ENCODE data around the gene GAB2. TPM values are rescaled to one million over a fixed set of nuclear protein-coding genes. Genes with fewer than 3 reads are reported as not detected.

The GAB2 gene
- total and polyA plus RNA-seq, 2 of the 4 experiments (the other 2 are of a cell fraction) = 3.3 to 5.9 TPM

DNA sequence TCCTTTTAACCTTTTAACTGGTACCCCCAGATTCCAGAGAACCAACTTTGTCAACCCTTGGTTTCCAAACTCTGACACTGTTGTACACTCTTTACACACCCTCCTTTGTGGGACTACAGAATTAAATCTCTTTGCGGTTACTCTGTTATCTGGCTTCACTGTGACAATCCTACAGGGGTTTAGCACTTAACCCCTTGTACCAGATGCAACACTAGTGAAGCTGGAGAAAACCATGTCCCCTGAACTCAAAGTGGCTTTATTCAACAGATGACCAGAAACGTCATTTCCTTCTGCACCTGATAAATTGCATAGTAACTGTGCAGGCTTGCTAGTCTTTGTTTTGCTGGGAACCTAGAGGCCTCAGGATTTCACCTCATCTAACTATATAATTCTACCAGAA lies 5.6 kb upstream of the GAB2 start:
- H3K4ac ChIP-seq (ENCODE audit: low read depth, low read length) = no peak overlapping the region
- H3K27me3 ChIP-seq (ENCODE audit: control insufficient read depth, insufficient read depth, low read length) = no peaks in the 10 kb centered on the region
- H3K9me1 ChIP-seq (ENCODE audit: insufficient read depth, low read length) = peaks cover 11% of the 10 kb centered on the region
- no peak overlapping the region for H3K14ac ChIP-seq (replicated peaks; ENCODE audit: low read depth, low read length)
- intact Hi-C loops (cut with micrococcal nuclease) (no loop called here), in situ Hi-C loops (cut with MboI; ENCODE audit: low sequenced_read_pairs) (no loop called here), dilution Hi-C loops (cut with HindIII; ENCODE audit: low sequenced_read_pairs, unreplicated experiment) (no loop called here)
- H3K9me3 ChIP-seq (ENCODE audit: control insufficient read depth, insufficient read depth, low read length) = no peaks in the 10 kb centered on the region
- no peak overlapping the region for H2BK15ac ChIP-seq (ENCODE audit: low read depth, low read length)
- H4K20me1 ChIP-seq (ENCODE audit: insufficient read depth, low read length) = no peaks in the 10 kb centered on the region
- H3K27ac ChIP-seq (ENCODE audit: insufficient read depth, low read length) = no peak overlapping the region
- TF ChIP-seq RAD21 (IDR thresholded peaks at IDR 0.05; ENCODE audit: low read length) = no peak
- TF ChIP-seq MAZ (IDR thresholded peaks at IDR 0.05; ENCODE audit: borderline replicate concordance, low read depth, low read length) = no peak
- no peak for TF ChIP-seq CEBPB (IDR thresholded peaks at IDR 0.05; ENCODE audit: low read depth, low read length)
- TF ChIP-seq POLR2A (IDR thresholded peaks at IDR 0.05; ENCODE audit: low read depth, low read length) = no peak
- no peak for TF ChIP-seq MAFK (IDR thresholded peaks at IDR 0.05; ENCODE audit: low read depth, low read length)
- no peak for TF ChIP-seq NFE2L2 (IDR thresholded peaks at IDR 0.05; ENCODE audit: low read depth, low read length)
- no peak for TF ChIP-seq BHLHE40 (IDR thresholded peaks at IDR 0.05; ENCODE audit: low read depth, low read length)
- TF ChIP-seq MXI1 (IDR thresholded peaks at IDR 0.05; ENCODE audit: borderline replicate concordance, low read depth, low read length) = no peak
- TF ChIP-seq FOS (IDR thresholded peaks at IDR 0.05; ENCODE audit: low read depth, low read length) = no peak
- no peak overlapping the region for H4K91ac ChIP-seq (ENCODE audit: insufficient read depth, low read depth, low read length)
- H2BK5ac ChIP-seq (ENCODE audit: low read depth, low read length, poor library complexity, severe bottlenecking) = no peak overlapping the region
- no peak overlapping the region for H3K4me2 ChIP-seq (ENCODE audit: low read depth, low read length)
- no peak overlapping the region for H4K8ac ChIP-seq (ENCODE audit: low read depth in 2 of 2, low read length in 2 of 2)
- no peak for DNase-seq
- H3K79me1 ChIP-seq (ENCODE audit: low read depth in 1 of 2, low read length in 2 of 2) = peaks cover 0 to 4% of the 10 kb centered on the region in 2 experiments; a peak in 1 of 4 replicates
- H3K4me1 ChIP-seq (ENCODE audit: control insufficient read depth, insufficient read depth, low read length) = peaks cover 23% of the 10 kb centered on the region
- BruUV-seq (replicated peaks) = no TSS peak
- no peak overlapping the region for H3K18ac ChIP-seq (ENCODE audit: low read depth, low read length)
- no peak overlapping the region for H3K4me3 ChIP-seq (ENCODE audit: insufficient read depth, low read depth, low read length)
- no peak overlapping the region for H3K9ac ChIP-seq (ENCODE audit: low read depth, low read length)
- no peak overlapping the region for H2BK120ac ChIP-seq (ENCODE audit: low read depth, low read length)
- H2BK20ac ChIP-seq (ENCODE audit: low read depth, low read length) = no peak overlapping the region
- CTCF ChIA-PET = interaction anchor here (0.6 kb wide), 1 partner anchor 40 kb away, joined by 3 read pairs; no protein-coding TSS in a partner anchor
- POLR2A ChIA-PET (ENCODE audit: unreplicated experiment) = no interaction called here
- no peak overlapping the region for H2AFZ ChIP-seq (replicated peaks; ENCODE audit: low read length, poor library complexity)
- no peak overlapping the region for H2AK5ac ChIP-seq (ENCODE audit: low read depth, low read length)
- no peaks in the 10 kb centered on the region for H3K36me3 ChIP-seq (ENCODE audit: control insufficient read depth, insufficient read depth, low read length)
- H4K5ac ChIP-seq (ENCODE audit: low read depth, low read length) = no peak overlapping the region
- WGBS, 2 experiments (ENCODE audit: extremely low coverage in 2 of 2, insufficient read length in 1 of 2) = no CpG with 5 or more reads among the region's 2 CpGs
- H3K56ac ChIP-seq (ENCODE audit: extremely low read depth, insufficient read depth, low read length) = no peak overlapping the region
- ATAC-seq (ENCODE audit: low read depth) = no peak
- H2AK9ac ChIP-seq (replicated peaks; ENCODE audit: low read depth, low read length, poor library complexity) = no peak overlapping the region
- no peak overlapping the region for H3K23ac ChIP-seq (ENCODE audit: low read depth, low read length)

All from IMR-90 (cell line).